ENCODE results near the gene MAP2. TPM values are rescaled to one million over a fixed set of nuclear protein-coding genes. Genes with fewer than 3 reads are reported as not detected.

Gene MAP2
- total and polyA plus RNA-seq, 10 of the 15 experiments (the other 5 are each of a cell fraction or from before 2014, with no cell fraction given): 0.01 TPM; not detected in 9

DNA sequence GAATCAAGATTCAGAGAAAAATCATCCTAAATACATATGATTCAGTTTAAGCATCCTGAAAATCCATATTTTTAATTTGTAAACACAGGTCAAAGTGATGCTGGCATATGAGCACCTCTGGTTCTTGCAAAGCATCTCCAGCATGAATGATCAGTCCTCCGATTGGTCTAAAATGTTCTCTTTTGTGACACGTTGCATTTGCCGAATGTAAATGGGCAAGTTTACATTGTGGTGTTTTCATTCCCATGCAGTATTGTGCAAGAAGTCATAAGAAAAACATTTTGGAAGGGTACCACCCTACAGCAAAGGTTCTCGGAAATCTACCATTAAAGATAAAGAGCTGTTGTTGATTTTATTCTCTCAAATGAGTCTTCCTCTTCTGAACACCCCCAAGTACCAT lies 239.8 kb downstream of the MAP2 start (continued):
- TF ChIP-seq, protein P1, sequence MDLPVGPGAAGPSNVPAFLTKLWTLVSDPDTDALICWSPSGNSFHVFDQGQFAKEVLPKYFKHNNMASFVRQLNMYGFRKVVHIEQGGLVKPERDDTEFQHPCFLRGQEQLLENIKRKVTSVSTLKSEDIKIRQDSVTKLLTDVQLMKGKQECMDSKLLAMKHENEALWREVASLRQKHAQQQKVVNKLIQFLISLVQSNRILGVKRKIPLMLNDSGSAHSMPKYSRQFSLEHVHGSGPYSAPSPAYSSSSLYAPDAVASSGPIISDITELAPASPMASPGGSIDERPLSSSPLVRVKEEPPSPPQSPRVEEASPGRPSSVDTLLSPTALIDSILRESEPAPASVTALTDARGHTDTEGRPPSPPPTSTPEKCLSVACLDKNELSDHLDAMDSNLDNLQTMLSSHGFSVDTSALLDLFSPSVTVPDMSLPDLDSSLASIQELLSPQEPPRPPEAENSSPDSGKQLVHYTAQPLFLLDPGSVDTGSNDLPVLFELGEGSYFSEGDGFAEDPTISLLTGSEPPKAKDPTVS (IDR thresholded peaks at IDR 0.05; ENCODE audit: low read depth, low read length): no peak
- no peak for TF ChIP-seq RUNX3 (IDR thresholded peaks at IDR 0.05; ENCODE audit: low read length)
- TF ChIP-seq, protein P2, sequence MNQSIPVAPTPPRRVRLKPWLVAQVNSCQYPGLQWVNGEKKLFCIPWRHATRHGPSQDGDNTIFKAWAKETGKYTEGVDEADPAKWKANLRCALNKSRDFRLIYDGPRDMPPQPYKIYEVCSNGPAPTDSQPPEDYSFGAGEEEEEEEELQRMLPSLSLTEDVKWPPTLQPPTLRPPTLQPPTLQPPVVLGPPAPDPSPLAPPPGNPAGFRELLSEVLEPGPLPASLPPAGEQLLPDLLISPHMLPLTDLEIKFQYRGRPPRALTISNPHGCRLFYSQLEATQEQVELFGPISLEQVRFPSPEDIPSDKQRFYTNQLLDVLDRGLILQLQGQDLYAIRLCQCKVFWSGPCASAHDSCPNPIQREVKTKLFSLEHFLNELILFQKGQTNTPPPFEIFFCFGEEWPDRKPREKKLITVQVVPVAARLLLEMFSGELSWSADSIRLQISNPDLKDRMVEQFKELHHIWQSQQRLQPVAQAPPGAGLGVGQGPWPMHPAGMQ (IDR thresholded peaks at IDR 0.05; ENCODE audit: borderline replicate concordance): no peak

DNA sequence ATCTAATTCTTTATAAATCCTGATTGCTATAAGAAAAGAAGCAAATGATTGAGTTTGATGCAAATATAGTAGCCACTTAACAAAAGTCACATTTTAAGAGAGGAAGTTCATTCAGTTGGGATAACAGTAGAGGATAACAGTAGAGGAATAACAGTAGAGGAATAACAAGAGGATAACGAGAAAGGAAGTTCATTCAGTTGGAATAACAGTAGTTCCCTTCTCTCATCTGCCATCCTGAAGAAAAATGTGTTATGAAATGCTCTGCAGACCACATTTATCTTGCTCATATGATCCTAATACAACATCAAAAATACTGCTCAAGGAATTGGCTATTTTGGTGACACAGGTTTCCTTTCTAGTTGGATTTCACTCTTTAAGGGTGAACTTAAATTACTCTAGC lies 242.4 kb downstream of the MAP2 start:
- Histone ChIP-seq H3K4me3 (no peak overlapping the region), H2AFZ (ENCODE audit: control insufficient read depth, low read depth, low read length) (no peak overlapping the region), H4K20me1 (ENCODE audit: control insufficient read depth, insufficient read depth) (no peaks in the 10 kb centered on the region), H3K79me2 (ENCODE audit: control insufficient read depth, insufficient read depth, low read length) (no peaks in the 10 kb centered on the region), H3K9me3 (replicated peaks; ENCODE audit: control insufficient read depth, insufficient read depth, low read length) (no peaks in the 10 kb centered on the region), H3K4me2 (ENCODE audit: control insufficient read depth, insufficient read depth) (no peak overlapping the region), H3K4me1 (ENCODE audit: control insufficient read depth, insufficient read depth, low read length) (no peaks in the 10 kb centered on the region), H3K9ac (ENCODE audit: control insufficient read depth, insufficient read depth, low read length) (no peak overlapping the region), H3K27ac (ENCODE audit: control insufficient read depth, insufficient read depth) (no peak overlapping the region), H3K36me3 (ENCODE audit: control insufficient read depth in 2 of 2, insufficient read depth in 2 of 2, low read length in 1 of 2) (no peaks in the 10 kb centered on the region), H3K27me3 (replicated peaks in 1 of 2; ENCODE audit: control insufficient read depth in 2 of 2, insufficient read depth in 2 of 2, low read length in 1 of 2) (no peaks in the 10 kb centered on the region)
- CTCF ChIA-PET: no interaction called here
- ATAC-seq: no peak
- POLR2A ChIA-PET: no interaction called here
- FAIRE-seq: no peak
- intact Hi-C loops (cut with micrococcal nuclease; ENCODE audit: unreplicated experiment): no loop called here
- in situ Hi-C loops (cut with MboI): no loop called here
- RAD21 ChIA-PET (ENCODE audit: unreplicated experiment): no interaction called here
- BruUV-seq (replicated peaks): no TSS peak
- TF ChIP-seq RCOR1 (conservative IDR thresholded peaks at IDR 0.05; ENCODE audit: low read depth, low read length) (no peak), CBX5 (IDR thresholded peaks at IDR 0.05; ENCODE audit: low read depth) (no peak), ZZZ3 (IDR thresholded peaks at IDR 0.05; ENCODE audit: control insufficient read depth, insufficient read length, low read depth) (no peak)
- no peak for DNase-seq (ENCODE audit: low read depth, low spot score)
- WGBS (ENCODE audit: insufficient coverage, insufficient replicate concordance, low lambda C conversion rate, missing lambda C conversion rate): 13% methylated on average over 1 of the region's 1 CpG
- SMC1A ChIA-PET (ENCODE audit: uncharacterized antibody, unreplicated experiment): no interaction called here

Data from GM12878 (cell line).